ENCODE measurements around the gene HOXA7.
A peak's percentile ranks its signal among the peaks of the same experiment; 100 is the strongest.

The HOXA7 gene

GRCh38 chr7:27134392-27134791 is 22.1 kb downstream of the HOXA7 start:
- DNase-seq (ENCODE audit: low read depth in 2 of 2) = no peak

- no peak for DNase-seq (ENCODE audit: low read depth in 2 of 2)
Measured at GRCh38 chr7:27133409-27134231, 22.9 kb downstream of the HOXA7 start.

GRCh38 chr7:27132978-27133377 is 23.5 kb downstream of the HOXA7 start:
- no peak for DNase-seq (ENCODE audit: low read depth in 2 of 2)

GRCh38 chr7:27132214-27132613 is 24.3 kb downstream of the HOXA7 start:
- DNase-seq (ENCODE audit: low read depth in 2 of 2) = no peak

- no peak for DNase-seq (ENCODE audit: low read depth in 2 of 2)
Measured at GRCh38 chr7:27131390-27131819, 25.1 kb downstream of the HOXA7 start.

- peak; percentile 38 to 67 for DNase-seq (ENCODE audit: low read depth in 2 of 2)
Measured at GRCh38 chr7:27130540-27131389, 25.7 kb downstream of the HOXA7 start, which contains the start of gene HOXA4. Gene HOXA4 (minus strand): TSS chr7:27130757. CDS start chr7:27130733, 24 bp downstream.

- DNase-seq (ENCODE audit: low read depth in 2 of 2) = no peak
Measured at GRCh38 chr7:27129729-27130539, 26.5 kb downstream of the HOXA7 start.

GRCh38 chr7:27128776-27129728 is 27.4 kb downstream of the HOXA7 start:
- no peak for DNase-seq (ENCODE audit: low read depth in 2 of 2)

GRCh38 chr7:27128034-27128433 is 28.4 kb downstream of the HOXA7 start:
- no peak for DNase-seq (ENCODE audit: low read depth in 2 of 2)

GRCh38 chr7:27126596-27127327 is 29.7 kb downstream of the HOXA7 start:
- DNase-seq (ENCODE audit: low read depth in 2 of 2) = no peak

GRCh38 chr7:27125986-27126394 is 30.5 kb downstream of the HOXA7 start:
- no peak for DNase-seq (ENCODE audit: low read depth in 2 of 2)

- no peak for DNase-seq (ENCODE audit: low read depth in 2 of 2)
Measured at GRCh38 chr7:27124902-27125689, 31.4 kb downstream of the HOXA7 start.

- no peak for DNase-seq (ENCODE audit: low read depth in 2 of 2)
Measured at GRCh38 chr7:27124096-27124901, 32.2 kb downstream of the HOXA7 start.

GRCh38 chr7:27123477-27124053 is 32.9 kb downstream of the HOXA7 start:
- no peak for DNase-seq (ENCODE audit: low read depth in 2 of 2)

GRCh38 chr7:27123007-27123476 is 33.4 kb downstream of the HOXA7 start:
- DNase-seq (ENCODE audit: low read depth in 2 of 2) = no peak

GRCh38 chr7:27122077-27122910 is 34.2 kb downstream of the HOXA7 start:
- DNase-seq (ENCODE audit: low read depth in 2 of 2) = no peak

- DNase-seq (ENCODE audit: low read depth in 2 of 2) = no peak
Measured at GRCh38 chr7:27121684-27122076, 34.8 kb downstream of the HOXA7 start.

All from activated CD4-positive, alpha-beta T cell treated with anti-CD3 and anti-CD28 coated beads for 24 hours (primary cell).